Esophagus muscularis mucosa (tissue), 4 donors: Measurements from ENCODE around the gene ALS2CL. TPM values are rescaled to one million over a fixed set of nuclear protein-coding genes. Genes with fewer than 3 reads are reported as not detected.

ENCODE experiments used
- DNase-seq: peaks from one replicate; pipeline ENCODE4 v3.0.0-alpha.2; 2017; ENCODE audit errors: extremely low spot score
- H3K27ac ChIP-seq, 4 donors: fragments of 200-600 bp; sonication (generic); replicated peaks in 1 of 4; 1 replicate in 3 of 4; 2 replicates in 1 of 4; pipeline ENCODE4 v1.5.1; 2016 to 2019; ENCODE audit warnings: mild to moderate bottlenecking in 1 of 4
- H3K27me3 ChIP-seq, 4 donors: fragments of 200-600 bp; sonication (generic); one replicate each; pipeline versions ENCODE4 v1.5.1 to v1.6.0; 2016 to 2019
- H3K36me3 ChIP-seq, 4 donors: fragments of 200-600 bp; sonication (generic); one replicate each; pipeline ENCODE4 v1.5.1; 2016 to 2019
- H3K4me1 ChIP-seq, 4 donors: fragments of 200-600 bp; sonication (generic); one replicate each; pipeline ENCODE4 v1.5.1; 2016 to 2019
- H3K4me3 ChIP-seq, 4 donors: fragments of 200-600 bp; sonication (generic); 1 replicate in 2 of 4; 2 replicates in 2 of 4; pipeline ENCODE4 v1.5.1; 2016 to 2019; ENCODE audit warnings: mild to moderate bottlenecking in 4 of 4, moderate library complexity in 1 of 4
- H3K9me3 ChIP-seq, 4 donors: fragments of 200-600 bp; sonication (generic); 1 replicate in 3 of 4; 2 replicates in 1 of 4; pipeline ENCODE4 v1.5.1; 2016 to 2019
- CTCF ChIP-seq, 3 experiments: fragments of 200-600 bp in 2 of 3; fragments of 450-650 bp in 1 of 3; sonication (generic) in 2 of 3; IDR thresholded peaks; one replicate each; pipeline ENCODE4 v1.5.1; 2017 to 2019; ENCODE audit warnings: antibody characterized with exemption in 3 of 3, mild to moderate bottlenecking in 2 of 3, moderate library complexity in 1 of 3
- EP300 ChIP-seq: sonication (generic); formaldehyde crosslinking; IDR thresholded peaks from one replicate; pipeline ENCODE4 v1.6.1; 2017; ENCODE audit warnings: antibody characterized with exemption
- POLR2A ChIP-seq: fragments of 450-650 bp; IDR thresholded peaks from one replicate; pipeline ENCODE4 v1.6.1; 2017; ENCODE audit warnings: antibody characterized with exemption, moderate library complexity, mild to moderate bottlenecking, low read depth
- POLR2AphosphoS5 ChIP-seq, 2 donors: sonication (generic); formaldehyde crosslinking; IDR thresholded peaks; one replicate each; pipeline ENCODE4 v1.6.1; 2017; ENCODE audit warnings: antibody characterized with exemption in 2 of 2
- WGBS: methylation state at CpG from one replicate; pipeline ENCODE4 v1.1.5; 2018; 5-methylcytosine and 5-hydroxymethylcytosine counted together
- intact Hi-C: fragments of 100-400 bp; cut with DNase I; formaldehyde crosslinking; loops from one replicate; pipeline ENCODE4 v1.15.1; 2023
- total RNA-seq, 4 donors: library from RNA; depleted of rRNA; stranded (reverse); fragments of >200 nt; gene quantifications; one replicate each; pipeline versions ENCODE4 v1.1.0 to v1.2.1, GENCODE V29; 2016

Gene ALS2CL
- total RNA-seq, 4 donors from 2014 or later = 3.3 to 11.8 (median 10.8) TPM

DNA sequence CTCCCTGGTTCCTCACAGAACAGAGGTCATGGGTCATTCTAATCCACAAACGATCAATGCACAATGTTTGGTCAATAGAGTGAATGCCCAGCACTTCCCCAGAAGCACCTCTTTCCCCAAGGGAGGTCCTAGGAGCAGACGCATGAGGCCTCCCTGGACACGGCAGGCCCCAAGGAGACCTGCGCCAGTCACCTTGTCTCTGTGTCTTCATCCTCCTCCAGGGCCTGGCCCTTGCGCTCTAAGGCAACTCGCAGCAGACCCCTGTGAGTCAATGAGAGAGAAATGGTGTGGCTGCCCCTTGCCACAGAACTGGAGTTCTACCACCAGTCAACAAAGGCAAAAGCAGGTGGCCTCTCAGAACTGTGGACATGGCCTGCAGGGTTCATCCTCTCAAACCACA, 18.1 kb downstream of the ALS2CL start:
- Histone ChIP-seq H3K27me3 (no peaks in the 10 kb centered on the region), H3K36me3 (peaks cover 0 to 95% (median 31%) of the 10 kb centered on the region in 4 donors), H3K4me1 (peaks cover 0 to 9% (median 0%) of the 10 kb centered on the region in 4 donors), H3K27ac (no peak overlapping the region), H3K4me3 (no peak overlapping the region), H3K9me3 (no peaks in the 10 kb centered on the region)
- no peak for TF ChIP-seq CTCF (IDR thresholded peaks at IDR 0.05)
- no peak for TF ChIP-seq POLR2AphosphoS5 (IDR thresholded peaks at IDR 0.05)
- TF ChIP-seq POLR2A = no peak
- TF ChIP-seq EP300 = no peak
- no peak for DNase-seq
- 94% methylated on average over 5 of the region's 6 CpGs for WGBS
- intact Hi-C loops = no loop called here

DNA sequence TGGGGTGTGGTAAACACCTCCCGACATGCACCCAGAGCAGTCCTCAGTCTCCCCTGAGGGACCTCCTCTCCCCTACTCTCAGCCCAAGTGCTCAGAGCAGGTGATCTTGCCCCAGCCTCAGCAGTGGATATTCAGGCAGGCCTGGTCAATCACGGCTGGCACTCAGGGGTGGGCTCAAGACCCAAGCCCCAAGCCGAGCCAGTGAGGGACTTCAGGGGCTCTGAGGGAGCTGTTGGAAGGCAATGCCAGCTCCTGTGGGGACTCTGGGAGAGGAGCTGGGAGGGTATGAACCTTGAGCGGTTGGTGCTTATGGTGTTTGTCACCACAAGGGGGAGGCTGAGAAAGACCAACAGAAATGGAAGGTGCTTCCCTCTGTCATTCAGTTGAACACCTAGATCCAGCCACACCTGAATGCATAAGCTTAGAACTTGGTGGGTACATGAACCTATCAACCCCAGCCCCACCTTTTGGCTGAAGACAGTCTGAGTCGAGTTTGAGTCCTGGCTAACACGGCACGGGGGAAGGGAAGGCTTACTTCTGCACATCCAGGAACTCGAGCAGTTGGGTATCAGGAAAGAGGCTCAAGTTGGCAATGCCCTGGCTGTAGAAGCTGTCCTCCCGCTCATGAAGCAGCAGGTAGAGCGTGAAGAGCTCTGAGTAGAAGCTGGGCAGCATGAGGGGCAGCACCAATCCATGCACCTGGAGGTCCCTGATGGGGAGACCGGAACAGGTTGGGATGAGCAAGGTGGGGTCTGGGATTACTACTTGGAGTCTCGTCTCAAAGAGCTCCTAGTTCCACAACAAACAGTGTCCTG, 19.2 kb downstream of the ALS2CL start:
- no peaks in the 10 kb centered on the region for H3K27me3 ChIP-seq
- intact Hi-C loops = no loop called here
- no peak for DNase-seq
- H3K27ac ChIP-seq = no peak overlapping the region
- whole genome bisulfite sequencing = 99% methylated on average over 11 of the region's 12 CpGs
- H3K36me3 ChIP-seq = peaks cover 0 to 87% (median 23%) of the 10 kb centered on the region in 4 donors
- no peaks in the 10 kb centered on the region for H3K9me3 ChIP-seq
- H3K4me1 ChIP-seq = peaks cover 0 to 9% (median 0%) of the 10 kb centered on the region in 4 donors
- TF ChIP-seq CTCF (IDR thresholded peaks at IDR 0.05) = no peak
- no peak for TF ChIP-seq EP300
- no peak for TF ChIP-seq POLR2A
- no peak for TF ChIP-seq POLR2AphosphoS5 (IDR thresholded peaks at IDR 0.05)
- H3K4me3 ChIP-seq = no peak overlapping the region

DNA sequence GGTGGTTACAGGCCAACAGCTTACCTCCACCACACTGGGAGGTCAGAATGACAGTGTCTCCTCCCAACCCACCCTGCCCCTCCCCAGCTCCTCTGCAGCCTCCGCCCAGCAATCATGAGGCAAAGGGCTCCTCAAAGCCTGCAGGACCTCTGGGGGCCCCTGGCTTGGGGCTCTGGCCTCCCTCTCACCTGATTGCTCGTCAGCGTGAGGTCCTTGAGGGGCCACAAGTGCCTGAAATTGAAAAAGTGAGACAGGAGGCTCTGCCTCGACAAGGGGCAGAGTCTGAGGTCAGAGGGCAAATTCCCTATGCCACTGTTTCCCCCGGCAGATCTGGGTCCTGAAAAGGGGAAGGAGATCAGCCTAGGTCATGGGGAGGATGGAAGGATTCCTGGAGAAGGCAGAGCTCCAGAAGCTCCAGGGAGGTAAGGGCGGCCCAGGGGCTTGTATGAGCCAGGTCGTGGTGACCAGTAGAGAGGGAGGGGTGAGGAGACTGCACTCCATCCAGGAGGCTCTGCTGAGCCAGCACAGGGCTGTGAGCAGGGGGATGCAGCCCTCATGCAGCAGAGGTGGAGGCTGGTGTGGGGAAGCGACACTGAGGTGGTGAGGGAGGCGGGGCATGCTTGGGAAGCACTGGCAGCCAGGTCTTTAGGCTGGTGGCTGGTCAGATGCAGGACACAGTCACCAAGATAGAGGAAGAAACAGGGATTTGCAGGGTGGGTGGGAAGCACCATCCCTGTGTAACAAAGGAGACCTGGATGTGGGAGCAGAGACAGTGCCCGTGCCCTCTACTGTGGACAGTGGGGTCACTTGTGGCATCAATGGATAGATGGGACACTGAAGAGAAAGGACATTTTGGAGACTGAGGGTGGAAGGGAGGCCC, 20.1 kb downstream of the ALS2CL start:
- intact Hi-C loops = no loop called here
- Histone ChIP-seq H3K36me3 (peaks cover 0 to 78% (median 23%) of the 10 kb centered on the region in 4 donors), H3K27ac (no peak overlapping the region), H3K4me1 (peaks cover 0 to 9% (median 0%) of the 10 kb centered on the region in 4 donors), H3K4me3 (no peak overlapping the region), H3K9me3 (no peaks in the 10 kb centered on the region), H3K27me3 (no peaks in the 10 kb centered on the region)
- 94% methylated on average over 9 of the region's 10 CpGs for WGBS
- no peak for DNase-seq
- no peak for TF ChIP-seq EP300
- no peak for TF ChIP-seq POLR2AphosphoS5 (IDR thresholded peaks at IDR 0.05)
- TF ChIP-seq POLR2A = no peak
- no peak for TF ChIP-seq CTCF (IDR thresholded peaks at IDR 0.05)

DNA sequence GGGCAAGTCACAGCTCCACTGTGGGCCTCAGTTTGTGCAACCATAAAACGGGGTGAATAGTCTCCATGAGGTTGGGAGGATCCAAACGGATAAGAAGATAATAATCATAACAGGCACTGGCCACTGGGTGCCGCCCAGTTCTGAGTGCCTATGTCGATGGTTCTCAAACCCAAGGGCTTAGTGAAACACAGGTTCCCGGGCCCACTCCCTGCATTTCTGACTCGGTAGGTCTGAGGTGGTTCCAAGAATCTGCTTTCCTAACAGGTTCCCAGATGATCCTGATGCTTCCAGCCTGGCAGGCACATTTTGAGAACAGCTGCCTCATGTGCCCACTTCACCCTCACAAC, 21.2 kb downstream of the ALS2CL start:
- Histone ChIP-seq H3K36me3 (peaks cover 0 to 68% (median 23%) of the 10 kb centered on the region in 4 donors), H3K4me1 (peaks cover 0 to 7% (median 0%) of the 10 kb centered on the region in 4 donors), H3K9me3 (no peaks in the 10 kb centered on the region), H3K27me3 (no peaks in the 10 kb centered on the region), H3K27ac (no peak overlapping the region), H3K4me3 (no peak overlapping the region)
- DNase-seq = no peak
- 89% methylated on average over 6 of the region's 6 CpGs for WGBS
- intact Hi-C loops = no loop called here
- TF ChIP-seq POLR2AphosphoS5 (IDR thresholded peaks at IDR 0.05) (no peak), POLR2A (no peak)
